NB4 (cell line): ENCODE data around the gene TELO2.

Experiments used
- DNase-seq: peaks from one replicate; pipeline ENCODE4 v3.0.0; 2010; ENCODE audit warnings: low read depth
- H3K4me3 ChIP-seq: one replicate; pipeline ENCODE4 v1.5.1; 2011; ENCODE audit warnings: mild to moderate bottlenecking, low read depth, low read length, moderate library complexity
- CTCF ChIP-seq: IDR thresholded peaks from one replicate; pipeline ENCODE4 v1.5.1; 2012; ENCODE audit warnings: low read depth, low read length
- MYC ChIP-seq: IDR thresholded peaks from 2 replicates; pipeline ENCODE4 v1.6.1; 2011; ENCODE audit warnings: low read depth, low read length
- POLR2A ChIP-seq: IDR thresholded peaks from 2 replicates; pipeline ENCODE4 v1.6.1; 2011; ENCODE audit warnings: mild to moderate bottlenecking; ENCODE audit not compliant: insufficient read length; ENCODE audit errors: extremely low read depth
- TF ChIP-seq, protein P1 (sequence below): IDR thresholded peaks from 2 replicates; pipeline ENCODE4 v1.6.1; 2011; ENCODE audit warnings: low read depth, low read length

The TELO2 gene

DNA sequence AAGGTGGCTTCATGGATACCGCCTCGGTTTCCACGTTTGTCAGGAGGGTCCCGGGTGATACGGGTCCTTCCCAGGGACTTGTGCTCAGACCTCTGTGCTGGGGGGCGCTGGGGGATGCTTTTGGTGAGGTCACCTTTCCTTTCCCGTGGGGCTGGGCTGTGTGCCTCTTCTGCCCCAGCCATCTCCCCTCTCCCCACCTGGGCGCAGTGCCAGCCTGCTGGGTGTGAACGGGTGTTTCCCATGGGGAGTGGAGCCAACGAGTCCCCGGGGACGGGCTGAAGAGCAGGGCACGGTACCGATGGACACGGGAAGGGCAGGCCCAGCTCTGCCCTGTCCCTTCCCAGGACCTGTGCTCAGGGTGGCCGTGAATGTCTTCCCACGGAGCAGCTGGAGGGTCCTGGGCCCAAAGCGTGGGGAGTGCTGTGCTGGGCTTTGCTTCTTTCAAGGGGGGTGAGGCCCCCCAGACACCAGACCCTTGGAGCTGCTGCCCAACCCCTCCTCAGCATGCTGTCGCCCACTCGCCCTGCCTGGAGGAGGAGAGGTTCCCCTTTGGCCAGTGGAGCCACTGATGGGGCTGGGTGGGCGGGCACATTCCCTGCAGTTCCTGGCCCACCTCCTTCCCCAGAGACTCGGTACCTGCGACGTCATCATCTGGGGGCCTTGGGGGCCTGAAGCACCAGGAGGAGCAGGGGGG is 15.5 kb downstream of the TELO2 start:
- DNase-seq = no peak
- TF ChIP-seq CTCF = no peak
- TF ChIP-seq MYC = no peak
- TF ChIP-seq, protein P1, sequence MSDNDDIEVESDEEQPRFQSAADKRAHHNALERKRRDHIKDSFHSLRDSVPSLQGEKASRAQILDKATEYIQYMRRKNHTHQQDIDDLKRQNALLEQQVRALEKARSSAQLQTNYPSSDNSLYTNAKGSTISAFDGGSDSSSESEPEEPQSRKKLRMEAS = no peak
- TF ChIP-seq POLR2A = no peak
- H3K4me3 ChIP-seq = no peak overlapping the region

DNA sequence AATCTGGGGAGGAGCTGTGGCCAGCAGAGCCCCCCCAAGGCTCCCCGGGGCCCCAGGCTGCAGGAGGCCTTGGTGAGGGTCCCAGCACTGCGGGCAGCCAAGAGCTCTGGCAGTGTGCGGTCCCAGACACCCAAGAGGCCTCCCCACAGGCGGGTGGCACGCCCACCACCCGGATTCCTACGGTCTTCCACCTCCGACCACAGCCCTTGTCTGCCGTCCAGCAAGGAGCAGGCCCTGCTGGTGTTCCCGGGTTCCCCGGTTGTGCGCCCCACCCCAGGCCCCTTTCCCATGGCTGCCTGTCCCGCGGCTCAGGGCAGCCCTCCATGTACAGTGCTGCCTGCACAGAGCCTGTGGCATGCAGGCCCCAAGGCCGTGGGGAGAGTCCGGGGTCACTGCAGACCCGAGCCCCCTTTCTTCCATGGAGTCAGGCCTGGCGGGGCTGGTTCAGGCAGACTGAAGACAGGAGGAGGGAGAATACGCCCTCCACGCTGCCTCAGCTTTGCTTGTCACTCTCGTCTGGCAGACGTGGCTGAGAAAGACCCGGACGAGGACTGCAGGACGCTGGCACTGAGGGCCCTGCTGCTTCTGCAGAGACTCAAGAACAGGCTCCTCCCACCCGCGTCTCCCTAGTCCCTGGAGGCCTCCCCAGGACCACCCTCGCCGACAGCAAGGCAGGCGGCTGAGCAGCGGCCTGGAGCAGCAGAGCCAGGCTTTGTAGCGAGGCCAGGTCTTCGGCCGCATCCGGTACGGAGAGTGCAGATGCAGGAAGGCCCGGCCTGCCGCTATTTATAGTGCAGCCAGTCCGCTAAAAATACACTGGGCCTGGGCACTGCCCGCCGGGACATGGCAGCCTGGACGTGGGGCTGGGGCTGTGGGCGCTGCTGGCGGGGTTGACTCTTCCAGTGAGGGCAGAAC is 16.4 kb downstream of the TELO2 start:
- no peak for DNase-seq
- TF ChIP-seq CTCF (no peak), POLR2A (no peak), MYC (no peak)
- TF ChIP-seq, protein P1 = no peak
- no peak overlapping the region for H3K4me3 ChIP-seq

DNA sequence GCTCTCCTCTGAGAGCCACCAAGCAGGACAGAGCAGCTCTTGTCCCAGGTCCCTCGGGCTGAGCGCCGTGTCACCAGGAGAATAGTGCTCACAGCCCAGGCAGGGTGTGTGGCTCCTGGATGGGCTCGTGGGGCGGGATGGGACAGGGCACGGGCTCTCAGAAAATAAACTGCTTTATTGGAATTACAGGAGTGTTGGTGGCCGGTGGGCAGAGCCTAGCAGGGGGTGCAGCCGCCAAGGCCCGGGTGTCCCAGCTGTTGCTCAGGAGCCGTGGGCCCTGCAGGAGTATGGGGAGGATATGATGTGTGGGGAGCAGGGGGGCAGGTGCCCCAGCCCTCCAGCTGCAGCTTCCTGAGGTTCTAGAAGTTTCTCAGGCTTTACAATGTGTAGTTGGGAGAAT is 17.1 kb downstream of the TELO2 start:
- DNase-seq = no peak
- TF ChIP-seq CTCF = no peak
- no peak for TF ChIP-seq POLR2A
- TF ChIP-seq, protein P1 = no peak
- TF ChIP-seq MYC = no peak
- no peak overlapping the region for H3K4me3 ChIP-seq

GRCh38 chr16:1510941-1511351 is 17.8 kb downstream of the TELO2 start:
- TF ChIP-seq POLR2A (no peak), CTCF (no peak), MYC (no peak)
- TF ChIP-seq, protein P1 = no peak
- H3K4me3 ChIP-seq = no peak overlapping the region
- no peak for DNase-seq

- no peak overlapping the region for H3K4me3 ChIP-seq
- no peak for TF ChIP-seq POLR2A
- TF ChIP-seq, protein P1 = no peak
- TF ChIP-seq MYC = no peak
- TF ChIP-seq CTCF = no peak
- DNase-seq = peak; percentile 20
These were observed 18.8 kb downstream of the TELO2 start for GRCh38 chr16:1511662-1512569.
